Activated CD4-positive, CD25-positive, alpha-beta regulatory T cell treated with anti-CD3 and anti-CD28 coated beads, Interleukin-2, amount 50 U/mL, for 24 hours (primary cell): ENCODE measurements around the gene RFX4.

ENCODE experiments used
- ATAC-seq, 2 donors: fragments of 150-1000 bp; cut with Tn5 transposase; one replicate each; pipeline ENCODE4 v1.10.0; 2021; ENCODE audit warnings: mild to moderate bottlenecking in 1 of 2, moderate library complexity in 1 of 2

Gene RFX4

DNA sequence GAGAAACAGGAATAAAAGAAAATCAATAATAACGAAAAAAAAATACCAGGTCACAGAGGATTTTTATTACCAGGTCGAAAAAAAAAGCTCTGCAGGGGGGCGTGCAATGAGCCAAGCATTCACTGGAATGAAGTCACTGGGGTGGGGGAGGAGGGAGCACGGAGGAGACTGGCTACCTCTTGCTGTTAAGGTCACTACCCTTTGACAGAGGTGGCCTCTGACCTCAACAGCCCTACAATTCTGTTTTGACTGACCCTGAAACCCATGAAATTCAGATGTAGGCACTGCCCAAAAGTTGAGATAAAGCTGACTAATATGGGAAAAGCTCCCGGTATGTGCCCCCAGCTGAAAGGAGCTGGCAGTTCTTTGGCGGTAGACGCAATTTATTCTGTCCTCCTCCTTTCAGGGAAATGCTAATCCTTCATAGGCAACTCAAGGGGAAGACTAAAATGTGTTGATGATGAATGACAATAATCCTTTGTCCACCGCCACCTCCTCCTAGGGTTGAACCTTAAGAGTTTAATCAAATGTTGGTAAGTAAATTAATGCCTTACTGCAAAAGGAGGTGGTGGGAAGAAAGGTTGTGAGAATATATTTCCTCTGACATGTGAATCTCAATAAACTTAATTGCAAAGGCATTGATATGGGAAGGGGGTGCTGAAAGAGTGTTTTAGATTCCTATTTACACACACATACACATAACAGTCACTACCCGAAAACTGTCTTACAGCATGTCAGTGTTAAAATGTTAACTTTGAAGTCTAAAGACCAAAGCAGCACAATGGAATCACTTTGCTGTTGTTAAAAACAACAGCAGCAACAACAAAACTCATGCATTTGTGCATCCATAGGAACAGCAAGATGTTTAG lies 185.4 kb downstream of the RFX4 start:
- no peak for ATAC-seq

DNA sequence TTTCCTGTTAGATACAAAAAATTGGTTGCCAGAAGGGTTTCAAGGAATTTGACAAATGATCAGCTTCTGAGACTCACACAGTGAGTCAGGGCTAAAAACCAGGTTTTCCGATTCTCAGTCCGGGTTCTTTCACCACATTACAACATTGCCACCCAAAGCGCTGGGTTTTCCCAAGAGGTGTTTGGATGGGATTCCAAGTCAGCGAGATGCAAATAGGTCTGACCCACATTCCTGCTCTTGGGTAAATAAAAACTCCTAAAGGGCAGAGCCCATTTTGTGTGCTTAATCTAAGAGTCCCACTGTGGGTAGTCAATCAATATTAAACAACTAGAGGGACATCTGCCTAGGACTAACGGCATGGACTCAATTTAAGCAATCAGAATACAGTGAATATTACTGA lies 186.3 kb downstream of the RFX4 start:
- ATAC-seq = no peak

- ATAC-seq = no peak
These were observed 186.7 kb downstream of the RFX4 start for GRCh38 chr12:106769546-106769945.

- no peak for ATAC-seq
These were observed 188.6 kb downstream of the RFX4 start for GRCh38 chr12:106771425-106771824.

- ATAC-seq = no peak
These were observed 190.6 kb downstream of the RFX4 start for GRCh38 chr12:106773286-106774004.

- ATAC-seq = peak; percentile 92 to 93
These were observed 191.4 kb downstream of the RFX4 start, which contains the start of gene RIC8B for GRCh38 chr12:106774005-106774807. TSS of gene RIC8B (plus strand) at chr12:106774682. CDS start at chr12:106774746, 64 bp downstream.

DNA sequence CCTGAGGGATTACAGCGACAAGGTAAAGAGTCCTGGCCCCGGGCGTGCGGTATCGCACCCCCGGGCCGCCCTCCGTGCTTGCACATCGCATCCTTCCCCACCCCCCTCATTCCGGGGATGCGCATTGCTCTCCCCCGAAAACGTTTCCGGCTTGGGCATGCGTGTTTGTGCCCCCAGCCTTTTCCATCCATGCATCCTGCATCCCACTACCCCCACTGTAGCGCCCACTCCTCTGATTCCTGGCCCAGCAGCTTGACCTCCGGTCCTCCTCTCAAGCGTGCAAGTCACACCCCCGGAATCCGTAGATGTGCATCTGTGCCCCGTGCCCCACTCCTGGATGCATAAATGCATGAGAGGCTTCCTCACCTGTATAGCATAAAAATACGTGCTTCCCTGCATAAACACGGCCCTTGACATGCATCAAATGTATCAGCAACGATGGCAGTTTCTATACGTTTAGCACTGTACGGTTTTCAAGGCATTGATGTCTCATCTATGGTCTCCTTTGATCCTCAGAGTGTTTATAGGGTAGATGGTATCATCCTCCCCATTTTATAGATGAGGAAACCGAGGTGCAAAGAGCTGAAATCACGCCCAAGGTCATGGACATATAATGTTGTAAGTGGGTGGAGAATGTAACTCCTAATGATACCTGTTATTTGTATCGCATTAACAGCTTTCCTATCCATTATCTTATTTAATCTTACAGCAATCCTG lies 192.2 kb downstream of the RFX4 start:
- ATAC-seq = peak in 1 of 2 donors; percentile 5

DNA sequence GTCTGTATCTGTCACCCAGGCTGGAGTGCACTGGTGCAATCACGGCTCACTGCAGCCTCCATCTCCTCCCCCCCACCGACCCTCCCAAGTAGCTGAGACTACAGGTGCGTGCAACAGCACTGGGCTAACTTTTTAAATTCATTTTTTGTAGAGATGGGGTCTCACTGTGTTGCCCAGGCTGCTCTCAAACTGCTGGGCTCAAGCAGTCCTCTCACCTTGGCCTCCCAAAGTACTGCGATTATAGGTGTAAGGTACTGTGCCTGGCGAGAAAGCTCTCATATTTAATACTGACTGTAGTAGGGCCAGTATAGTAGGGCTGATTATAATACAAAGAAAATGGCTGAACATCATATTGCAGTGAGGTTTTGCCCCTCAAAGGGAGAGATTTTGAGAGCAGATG lies 194.1 kb downstream of the RFX4 start:
- no peak for ATAC-seq

DNA sequence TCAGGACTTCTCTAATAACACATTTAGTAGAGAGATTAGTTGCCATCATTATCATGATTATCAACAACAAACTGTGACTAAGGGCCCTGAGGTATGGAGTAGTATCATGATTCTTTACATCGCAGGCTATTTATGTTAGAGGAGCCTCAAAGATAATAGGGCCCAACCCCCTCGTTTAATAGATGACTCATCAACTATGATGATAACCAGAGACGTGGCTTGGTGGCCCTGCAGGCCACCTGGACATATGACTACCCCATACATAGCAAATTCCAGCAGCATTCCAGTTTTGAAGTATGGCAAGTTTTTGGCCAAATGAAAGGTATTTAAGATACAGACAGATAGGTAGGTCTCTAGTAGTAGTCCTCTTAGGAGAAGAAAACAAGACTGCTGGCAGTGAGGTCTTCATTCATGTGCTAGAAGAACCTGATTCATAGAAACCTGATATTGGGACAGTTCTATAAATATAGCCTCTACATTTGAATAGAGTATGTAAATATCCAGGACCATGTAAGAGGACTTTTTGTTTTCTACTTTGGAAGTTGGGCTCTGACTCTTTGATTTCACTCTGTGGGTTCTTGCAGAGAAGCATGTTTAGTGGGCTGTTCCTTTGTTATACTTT lies 197.3 kb downstream of the RFX4 start:
- no peak for ATAC-seq

DNA sequence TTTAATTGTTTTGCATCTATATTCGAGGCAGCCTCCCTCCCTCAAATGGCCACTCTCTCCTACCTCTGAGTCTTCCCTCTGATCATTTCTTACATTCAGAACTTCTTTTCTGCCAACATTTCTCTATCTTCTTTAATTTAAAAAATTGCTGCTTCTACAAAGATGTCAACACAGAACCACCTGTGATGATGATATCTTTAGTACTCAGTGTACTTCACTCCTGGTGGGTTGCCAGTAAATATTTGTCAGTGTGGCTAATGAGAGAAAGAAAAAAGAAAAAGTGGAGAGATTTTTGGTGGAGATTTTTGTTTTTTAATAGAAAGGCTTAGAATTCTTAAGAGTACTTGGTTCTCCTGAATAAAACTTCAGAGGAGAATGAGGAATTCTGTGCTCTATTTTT lies 199.8 kb downstream of the RFX4 start:
- ATAC-seq = no peak

- no peak for ATAC-seq
These were observed 200.7 kb downstream of the RFX4 start for GRCh38 chr12:106783515-106783914.

GRCh38 chr12:106790020-106790419 lies 207.2 kb downstream of the RFX4 start:
- no peak for ATAC-seq

DNA sequence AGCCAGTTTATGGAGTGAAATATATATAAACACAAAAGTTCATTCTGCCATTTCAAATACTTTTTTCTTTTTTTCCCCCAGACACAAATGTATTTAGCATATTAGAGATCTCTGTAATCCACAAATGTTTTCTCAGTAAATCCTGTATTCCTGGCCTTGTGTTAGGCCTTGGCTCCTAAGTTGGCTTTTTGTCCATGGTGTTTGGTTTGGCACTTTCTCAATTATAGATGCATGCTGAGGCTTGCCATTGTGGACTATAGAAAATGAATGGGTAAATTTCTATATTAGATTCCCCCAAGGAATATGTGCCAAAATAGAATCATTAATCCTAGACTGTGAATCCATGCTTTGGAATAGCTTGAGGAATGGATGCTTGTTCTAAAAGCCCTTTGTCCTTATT lies 208.7 kb downstream of the RFX4 start:
- ATAC-seq = no peak

DNA sequence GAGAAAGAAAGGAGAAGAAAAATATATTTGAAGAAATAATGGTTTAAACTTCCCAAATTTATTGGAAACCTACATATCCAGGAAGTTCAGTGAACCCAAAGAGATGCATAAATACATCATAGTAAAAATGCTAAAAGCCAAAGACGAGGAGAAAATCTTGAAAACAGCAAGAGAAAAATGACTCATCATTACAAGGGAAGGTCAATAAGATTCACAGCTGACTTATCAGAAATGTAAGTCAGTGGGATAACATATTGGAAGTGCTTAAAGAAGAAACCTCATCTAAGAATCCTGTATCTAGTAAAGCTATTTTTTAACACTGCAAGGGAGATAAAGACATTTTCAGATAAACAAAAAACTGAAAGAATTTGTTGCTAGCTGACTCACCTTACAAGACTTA lies 211.6 kb downstream of the RFX4 start:
- ATAC-seq = no peak

DNA sequence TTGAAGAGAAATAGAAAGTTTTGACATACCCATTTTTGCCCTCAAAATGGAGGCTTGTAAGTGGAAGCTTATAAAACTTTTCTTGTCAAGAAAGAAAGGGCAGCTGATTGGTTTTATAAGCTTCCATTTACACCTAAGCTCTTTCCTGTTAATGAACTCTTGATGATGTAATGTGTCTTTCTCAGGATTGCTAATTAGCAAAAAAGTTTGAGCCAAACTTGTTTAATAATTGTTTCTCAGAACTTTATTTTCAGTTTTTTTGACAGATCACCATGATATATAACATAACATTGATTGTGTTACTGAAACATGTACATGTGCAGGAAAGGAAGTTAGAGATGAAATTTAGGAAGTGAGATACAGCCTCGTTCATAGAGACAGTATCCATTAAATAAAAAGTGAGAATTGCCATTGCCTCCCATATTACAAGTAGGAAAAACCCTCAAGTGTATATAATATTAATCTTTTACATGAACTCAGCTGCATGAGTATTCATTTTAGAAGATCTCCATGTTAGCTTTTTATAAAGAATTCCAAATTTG lies 218.4 kb downstream of the RFX4 start:
- ATAC-seq = no peak

- ATAC-seq = no peak
These were observed 219.2 kb downstream of the RFX4 start for GRCh38 chr12:106801830-106802533.

DNA sequence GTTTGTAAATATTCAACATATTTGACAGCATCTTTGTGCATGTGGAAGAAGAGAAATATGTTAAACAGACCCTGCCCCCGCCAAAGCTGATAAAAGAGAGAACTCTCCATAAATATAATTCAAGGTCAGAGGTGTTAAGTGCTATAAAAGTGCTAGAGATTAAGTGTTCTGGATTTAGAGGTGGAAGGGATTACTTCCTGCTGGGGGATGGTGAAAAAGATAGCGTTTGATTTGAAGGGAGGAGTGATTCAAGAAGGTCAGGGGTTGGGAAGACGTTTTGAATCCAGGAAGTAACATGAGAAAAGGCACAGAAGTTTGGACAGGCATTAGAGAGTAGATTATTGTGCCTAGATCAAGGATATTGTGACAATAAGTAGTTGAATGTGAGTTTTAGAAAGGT lies 221.9 kb downstream of the RFX4 start:
- ATAC-seq = no peak
